HG03139 (cell line): ENCODE results near the gene B3GNT7.
"Not testable (repeated sequence)": the region's sequence is repeated elsewhere in the genome, so short reads cannot be mapped to it uniquely, and the experiment has no call there.

ENCODE experiments used
- ATAC-seq: cut with Tn5 transposase; IDR thresholded peaks from one replicate; pipeline ENCODE4 v1.9.1; 2021; ENCODE audit not compliant: unreplicated experiment

Gene B3GNT7

GRCh38 chr2:231364961-231365810 is 30.3 kb upstream of the B3GNT7 start:
- no peak for ATAC-seq

GRCh38 chr2:231367178-231367577 is 28.3 kb upstream of the B3GNT7 start:
- ATAC-seq, result no peak

GRCh38 chr2:231369580-231370428 is 25.7 kb upstream of the B3GNT7 start:
- ATAC-seq, result no peak

GRCh38 chr2:231370429-231370748 is 25.1 kb upstream of the B3GNT7 start:
- ATAC-seq, result no peak

GRCh38 chr2:231370749-231371429 is 24.6 kb upstream of the B3GNT7 start:
- ATAC-seq, result no peak

GRCh38 chr2:231371430-231372054 is 24.0 kb upstream of the B3GNT7 start:
- no peak for ATAC-seq

- no peak for ATAC-seq
These were observed 23.2 kb upstream of the B3GNT7 start for GRCh38 chr2:231372326-231372725.

GRCh38 chr2:231373184-231373583 is 22.3 kb upstream of the B3GNT7 start:
- ATAC-seq, result no peak

- no peak for ATAC-seq
These were observed 21.6 kb upstream of the B3GNT7 start for GRCh38 chr2:231373786-231374349.

GRCh38 chr2:231374771-231375170 is 20.7 kb upstream of the B3GNT7 start:
- no peak for ATAC-seq

- ATAC-seq, result not testable (repeated sequence)
These were observed 19.4 kb upstream of the B3GNT7 start for GRCh38 chr2:231375994-231376615.

GRCh38 chr2:231376857-231377256 is 18.7 kb upstream of the B3GNT7 start:
- no peak for ATAC-seq

GRCh38 chr2:231378026-231378722 is 17.3 kb upstream of the B3GNT7 start:
- no peak for ATAC-seq

GRCh38 chr2:231379266-231380215 is 16.0 kb upstream of the B3GNT7 start:
- ATAC-seq, result no peak

- ATAC-seq, result no peak
These were observed 15.2 kb upstream of the B3GNT7 start for GRCh38 chr2:231380307-231380706.

- ATAC-seq, result no peak
These were observed 14.3 kb upstream of the B3GNT7 start for GRCh38 chr2:231380991-231381847.

- no peak for ATAC-seq
These were observed 13.4 kb upstream of the B3GNT7 start for GRCh38 chr2:231382116-231382515.
